ENCODE measurements around the gene SRGAP3.

DNA sequence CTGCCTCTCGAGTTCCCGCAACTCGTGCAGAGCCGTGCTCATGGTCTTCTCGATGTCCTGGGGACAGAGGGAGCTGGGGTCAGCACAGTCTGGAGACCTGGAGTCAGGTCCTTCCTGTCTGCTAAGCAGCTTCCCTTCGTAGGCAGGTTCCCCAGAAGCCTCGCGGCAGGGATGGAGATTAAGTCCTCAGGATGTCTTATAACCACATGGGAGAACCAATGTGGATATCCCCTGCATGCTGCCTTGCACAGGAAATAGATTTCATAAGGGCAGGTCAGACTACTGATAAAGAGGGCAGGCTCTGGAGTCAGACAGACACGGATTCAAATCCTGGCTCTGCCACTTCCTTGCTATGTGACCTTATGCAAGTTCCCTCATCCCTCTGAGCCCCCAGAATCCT is 263.6 kb downstream of the SRGAP3 start:
- TF ChIP-seq, protein P1, sequence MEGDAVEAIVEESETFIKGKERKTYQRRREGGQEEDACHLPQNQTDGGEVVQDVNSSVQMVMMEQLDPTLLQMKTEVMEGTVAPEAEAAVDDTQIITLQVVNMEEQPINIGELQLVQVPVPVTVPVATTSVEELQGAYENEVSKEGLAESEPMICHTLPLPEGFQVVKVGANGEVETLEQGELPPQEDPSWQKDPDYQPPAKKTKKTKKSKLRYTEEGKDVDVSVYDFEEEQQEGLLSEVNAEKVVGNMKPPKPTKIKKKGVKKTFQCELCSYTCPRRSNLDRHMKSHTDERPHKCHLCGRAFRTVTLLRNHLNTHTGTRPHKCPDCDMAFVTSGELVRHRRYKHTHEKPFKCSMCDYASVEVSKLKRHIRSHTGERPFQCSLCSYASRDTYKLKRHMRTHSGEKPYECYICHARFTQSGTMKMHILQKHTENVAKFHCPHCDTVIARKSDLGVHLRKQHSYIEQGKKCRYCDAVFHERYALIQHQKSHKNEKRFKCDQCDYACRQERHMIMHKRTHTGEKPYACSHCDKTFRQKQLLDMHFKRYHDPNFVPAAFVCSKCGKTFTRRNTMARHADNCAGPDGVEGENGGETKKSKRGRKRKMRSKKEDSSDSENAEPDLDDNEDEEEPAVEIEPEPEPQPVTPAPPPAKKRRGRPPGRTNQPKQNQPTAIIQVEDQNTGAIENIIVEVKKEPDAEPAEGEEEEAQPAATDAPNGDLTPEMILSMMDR (IDR thresholded peaks at IDR 0.05; ENCODE audit: poor library complexity): no peak
- TF ChIP-seq EZH2 (IDR thresholded peaks at IDR 0.05; ENCODE audit: borderline replicate concordance) (no peak), EZH2phosphoT487 (IDR thresholded peaks at IDR 0.05; ENCODE audit: low read depth, severe bottlenecking, unreplicated experiment) (no peak)

All from hepatocyte (in vitro differentiated cells).